ENCODE results near the gene MVB12A. TPM values are rescaled to one million over a fixed set of nuclear protein-coding genes. Genes with fewer than 3 reads are reported as not detected.

Gene MVB12A
- total RNA-seq, 1 donor from 2014 or later, result 21.9 TPM

DNA sequence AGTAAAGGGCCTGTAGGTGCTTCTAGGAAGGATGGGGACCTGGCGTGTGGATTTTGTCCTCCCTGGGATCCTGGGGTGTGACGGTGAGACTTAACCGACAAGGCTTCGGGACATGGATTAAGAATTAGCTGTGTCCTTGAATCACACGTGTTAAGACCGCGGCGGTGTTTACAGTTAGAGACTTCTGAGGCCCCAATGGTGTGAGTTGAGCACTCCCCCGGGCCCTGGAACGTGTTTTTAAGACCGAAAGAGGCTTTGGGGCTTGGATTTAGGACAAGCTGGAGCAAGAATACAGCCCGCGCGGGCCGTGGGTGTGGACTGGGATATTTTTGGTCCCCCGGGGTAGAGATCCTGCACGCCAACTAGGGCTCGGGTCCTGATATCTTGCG is 49.2 kb downstream of the MVB12A start:
- H3K27me3 ChIP-seq (ENCODE audit: control insufficient read depth in 3 of 3, insufficient read depth in 3 of 3, low read length in 3 of 3), result no peaks in the 10 kb centered on the region
- H3K27ac ChIP-seq (ENCODE audit: low read depth, low read length), result peak overlapping the region; percentile 90
- H3K4me1 ChIP-seq (ENCODE audit: control insufficient read depth in 3 of 3, insufficient read depth in 3 of 3, low read length in 3 of 3), result peaks cover 28 to 38% (median 32%) of the 10 kb centered on the region in 3 donors
- H3K4me3 ChIP-seq (ENCODE audit: low read length in 3 of 3), result peak overlapping the region; percentile 84 to 94 (median 89)
- peak overlapping the region; percentile 93 to 99 (median 97) for H3K9ac ChIP-seq (ENCODE audit: low read depth in 1 of 3, low read length in 3 of 3)
- no peaks in the 10 kb centered on the region for H3K9me3 ChIP-seq (ENCODE audit: control insufficient read depth in 3 of 3, low read length in 3 of 3)
- peaks cover 0 to 5% (median 3%) of the 10 kb centered on the region in 3 donors for H3K36me3 ChIP-seq (ENCODE audit: control insufficient read depth in 3 of 3, insufficient read depth in 3 of 3, low read length in 3 of 3)

DNA sequence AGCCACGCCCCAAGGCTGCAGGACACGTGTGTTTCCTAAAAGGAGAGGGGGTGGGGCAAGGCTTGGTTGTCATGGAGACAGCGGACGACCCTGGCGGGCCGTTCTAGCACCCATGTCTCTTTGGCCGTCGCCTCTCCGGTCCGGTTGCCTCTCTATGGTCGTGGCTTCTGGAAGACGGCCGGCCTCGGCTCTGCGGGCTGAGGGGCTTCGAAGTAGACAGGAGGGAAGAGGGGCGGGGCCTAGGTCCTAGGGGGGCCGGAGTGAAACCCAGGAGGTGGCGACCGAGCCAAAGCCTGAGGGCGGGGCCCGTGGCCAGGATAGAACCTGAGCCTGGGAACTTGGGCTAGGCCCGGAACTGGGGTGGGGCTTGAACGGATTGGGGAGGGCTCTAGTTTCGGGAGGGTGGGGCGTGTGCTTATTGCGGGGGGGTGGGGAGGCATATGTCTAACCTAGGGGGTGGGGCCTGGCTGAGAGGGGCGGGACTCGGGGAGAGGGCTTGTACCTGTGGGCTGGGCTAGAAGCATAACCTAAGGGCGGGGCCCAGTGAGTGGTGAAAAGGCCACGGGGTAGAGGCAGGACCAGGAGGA is 49.7 kb downstream of the MVB12A start:
- H3K4me1 ChIP-seq (ENCODE audit: control insufficient read depth in 3 of 3, insufficient read depth in 3 of 3, low read length in 3 of 3), result peaks cover 28 to 38% (median 32%) of the 10 kb centered on the region in 3 donors
- no peaks in the 10 kb centered on the region for H3K27me3 ChIP-seq (ENCODE audit: control insufficient read depth in 3 of 3, insufficient read depth in 3 of 3, low read length in 3 of 3)
- no peaks in the 10 kb centered on the region for H3K9me3 ChIP-seq (ENCODE audit: control insufficient read depth in 3 of 3, low read length in 3 of 3)
- peak overlapping the region; percentile 93 to 99 (median 97) for H3K9ac ChIP-seq (ENCODE audit: low read depth in 1 of 3, low read length in 3 of 3)
- H3K27ac ChIP-seq (ENCODE audit: low read depth, low read length), result peak overlapping the region; percentile 90
- H3K36me3 ChIP-seq (ENCODE audit: control insufficient read depth in 3 of 3, insufficient read depth in 3 of 3, low read length in 3 of 3), result peaks cover 0 to 8% (median 5%) of the 10 kb centered on the region in 3 donors
- peak overlapping the region; percentile 84 to 94 (median 90) for H3K4me3 ChIP-seq (ENCODE audit: low read length in 3 of 3)

DNA sequence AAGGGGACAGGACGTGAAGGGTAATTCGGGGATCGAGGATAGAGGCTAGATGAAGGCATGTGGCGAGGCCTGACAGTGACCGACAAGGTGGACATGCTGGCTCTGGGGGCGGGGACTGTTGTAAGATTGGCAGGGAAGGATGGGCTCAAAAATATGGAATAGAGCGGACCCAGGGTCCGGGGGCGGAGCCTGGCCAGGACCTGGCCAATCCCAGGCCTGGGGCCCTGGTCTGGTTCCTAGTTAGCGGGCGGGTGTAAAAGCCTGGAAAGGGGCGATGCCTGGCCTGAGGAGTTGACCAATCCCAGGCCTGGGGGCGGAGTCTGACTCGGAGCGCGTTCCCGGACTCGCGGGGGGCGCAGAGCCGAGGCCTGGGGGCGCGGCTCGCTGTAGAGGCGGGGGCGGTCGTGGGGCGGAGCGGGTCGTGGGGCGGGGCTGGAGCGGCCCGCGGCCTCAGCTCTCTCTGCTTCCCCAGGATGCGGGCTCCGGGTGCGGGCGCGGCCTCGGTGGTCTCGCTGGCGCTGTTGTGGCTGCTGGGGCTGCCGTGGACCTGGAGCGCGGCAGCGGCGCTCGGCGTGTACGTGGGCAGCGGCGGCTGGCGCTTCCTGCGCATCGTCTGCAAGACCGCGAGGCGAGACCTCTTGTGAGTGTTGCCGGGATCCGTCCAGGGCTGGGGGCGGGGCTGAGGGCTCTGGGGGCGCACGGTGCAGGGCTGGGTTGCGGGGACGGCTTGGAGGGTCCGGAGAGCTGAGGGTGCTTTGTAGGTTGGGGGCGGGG is 50.4 kb downstream of the MVB12A start, which contains the start of gene SLC27A1:
Gene SLC27A1 (plus strand): TSS at position 457 of the 774 bp plus-strand sequence. CDS start 17 bp downstream, at position 474.
- peaks cover 31 to 42% (median 33%) of the 10 kb centered on the region in 3 donors for H3K4me1 ChIP-seq (ENCODE audit: control insufficient read depth in 3 of 3, insufficient read depth in 3 of 3, low read length in 3 of 3)
- H3K27me3 ChIP-seq (ENCODE audit: control insufficient read depth in 3 of 3, insufficient read depth in 3 of 3, low read length in 3 of 3), result no peaks in the 10 kb centered on the region
- H3K9me3 ChIP-seq (ENCODE audit: control insufficient read depth in 3 of 3, low read length in 3 of 3), result no peaks in the 10 kb centered on the region
- peak within 1 kb of the TSS; percentile 90 for H3K27ac ChIP-seq (ENCODE audit: low read depth, low read length)
- peak within 1 kb of the TSS; percentile 93 to 99 (median 97) for H3K9ac ChIP-seq (ENCODE audit: low read depth in 1 of 3, low read length in 3 of 3)
- H3K4me3 ChIP-seq (ENCODE audit: low read length in 3 of 3), result peak within 1 kb of the TSS; percentile 84 to 94 (median 90)
- H3K36me3 ChIP-seq (ENCODE audit: control insufficient read depth in 3 of 3, insufficient read depth in 3 of 3, low read length in 3 of 3), result peaks cover 0 to 8% (median 5%) of the 10 kb centered on the region in 3 donors

DNA sequence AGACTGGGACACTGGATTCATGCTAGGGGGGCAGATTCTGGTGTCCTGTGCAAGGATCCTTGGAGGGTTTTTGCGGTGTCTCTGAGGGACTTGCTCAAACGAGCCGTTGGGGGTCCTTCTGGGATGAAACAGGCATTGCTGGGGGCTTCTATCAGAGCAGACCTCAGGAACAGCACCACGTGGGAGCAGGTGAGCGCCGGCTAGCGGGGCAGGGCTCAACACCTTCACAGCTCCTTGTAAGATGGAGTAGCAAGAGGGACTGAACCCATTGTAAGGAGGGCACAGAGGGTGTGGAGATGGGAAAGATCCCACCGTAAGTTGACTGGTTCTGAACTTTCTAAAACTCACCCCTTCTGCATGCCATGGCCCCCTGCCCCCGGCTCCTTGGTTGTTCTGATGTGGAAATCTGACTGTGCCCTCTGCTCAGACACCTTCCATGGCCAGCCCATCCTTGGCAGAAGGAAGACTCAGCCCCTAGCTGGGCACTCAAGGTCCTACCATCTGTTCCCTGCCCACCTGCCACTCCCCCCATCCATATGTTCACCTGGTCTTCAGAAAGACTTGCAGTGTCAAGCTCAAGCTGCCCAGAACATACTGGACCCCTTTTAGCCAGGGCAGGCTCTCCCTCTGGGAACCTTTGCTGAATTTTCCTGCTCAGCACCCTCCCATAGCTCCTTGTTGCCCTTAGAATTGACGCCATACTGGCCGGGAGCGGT is 51.7 kb downstream of the MVB12A start:
- peak overlapping the region; percentile 2 for H3K27ac ChIP-seq (ENCODE audit: low read depth, low read length)
- H3K9ac ChIP-seq (ENCODE audit: low read depth in 1 of 3, low read length in 3 of 3), result peak overlapping the region; percentile 40 to 69 (median 65)
- H3K9me3 ChIP-seq (ENCODE audit: control insufficient read depth in 3 of 3, low read length in 3 of 3), result no peaks in the 10 kb centered on the region
- H3K4me3 ChIP-seq (ENCODE audit: low read length in 3 of 3), result peak overlapping the region; percentile 56 to 84 (median 65)
- H3K36me3 ChIP-seq (ENCODE audit: control insufficient read depth in 3 of 3, insufficient read depth in 3 of 3, low read length in 3 of 3), result peaks cover 0 to 8% (median 5%) of the 10 kb centered on the region in 3 donors
- peaks cover 36 to 46% (median 38%) of the 10 kb centered on the region in 3 donors for H3K4me1 ChIP-seq (ENCODE audit: control insufficient read depth in 3 of 3, insufficient read depth in 3 of 3, low read length in 3 of 3)
- no peaks in the 10 kb centered on the region for H3K27me3 ChIP-seq (ENCODE audit: control insufficient read depth in 3 of 3, insufficient read depth in 3 of 3, low read length in 3 of 3)

DNA sequence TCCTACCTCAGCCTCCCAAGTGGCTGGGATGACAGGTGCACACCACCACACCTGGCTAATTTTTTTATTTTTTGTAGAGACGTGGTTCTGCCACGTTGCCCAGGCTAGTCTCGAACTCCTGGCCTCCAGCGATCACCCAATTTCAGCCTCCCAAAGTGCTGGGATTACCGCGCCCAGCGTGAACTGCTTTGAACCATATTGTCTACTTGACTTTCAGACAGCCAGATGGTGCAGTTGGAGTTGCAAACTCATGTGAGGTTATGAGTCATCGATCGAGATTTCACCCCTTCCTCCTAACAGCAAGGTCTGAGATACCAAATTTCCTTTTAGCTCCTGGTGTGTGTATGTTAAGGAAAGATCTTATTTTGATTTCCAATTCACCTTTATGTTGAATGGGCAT is 53.2 kb downstream of the MVB12A start:
- no peak overlapping the region for H3K4me3 ChIP-seq (ENCODE audit: low read length in 3 of 3)
- no peak overlapping the region for H3K9ac ChIP-seq (ENCODE audit: low read depth in 1 of 3, low read length in 3 of 3)
- H3K27me3 ChIP-seq (ENCODE audit: control insufficient read depth in 3 of 3, insufficient read depth in 3 of 3, low read length in 3 of 3), result no peaks in the 10 kb centered on the region
- peaks cover 0 to 8% (median 5%) of the 10 kb centered on the region in 3 donors for H3K36me3 ChIP-seq (ENCODE audit: control insufficient read depth in 3 of 3, insufficient read depth in 3 of 3, low read length in 3 of 3)
- H3K4me1 ChIP-seq (ENCODE audit: control insufficient read depth in 3 of 3, insufficient read depth in 3 of 3, low read length in 3 of 3), result peaks cover 30 to 37% (median 36%) of the 10 kb centered on the region in 3 donors
- no peaks in the 10 kb centered on the region for H3K9me3 ChIP-seq (ENCODE audit: control insufficient read depth in 3 of 3, low read length in 3 of 3)
- peak overlapping the region; percentile 40 for H3K27ac ChIP-seq (ENCODE audit: low read depth, low read length)

Other genes starting within 250 kb of the MVB12A start
- 19.3 TPM for gene USE1, start 204.7 kb upstream of the MVB12A start, total RNA-seq
- 4.7 TPM for gene OCEL1, start 193.8 kb upstream of the MVB12A start, total RNA-seq
- gene NR2F6, start 174.1 kb upstream of the MVB12A start, total RNA-seq, result 21.9 TPM
- 2.1 TPM for gene USHBP1, start 155.3 kb upstream of the MVB12A start, total RNA-seq
- 64.7 TPM for gene BABAM1, start 152.6 kb upstream of the MVB12A start, total RNA-seq
- 0.52 TPM for gene ANKLE1, start 138.1 kb upstream of the MVB12A start, total RNA-seq
- 6.8 TPM for gene ABHD8, start 116.6 kb upstream of the MVB12A start, total RNA-seq
- gene MRPL34, start 114.2 kb upstream of the MVB12A start, total RNA-seq, result 11.5 TPM
- gene DDA1, start 110.5 kb upstream of the MVB12A start, total RNA-seq, result 5.7 TPM
- gene ANO8, start 85.2 kb upstream of the MVB12A start, total RNA-seq, result 1.6 TPM
- 4.7 TPM for gene GTPBP3, start 82.5 kb upstream of the MVB12A start, total RNA-seq
- gene PLVAP, start 42.7 kb upstream of the MVB12A start, total RNA-seq, result 12.5 TPM
- not detected for gene CCDC194, start 25.9 kb upstream of the MVB12A start, total RNA-seq
- 11.5 TPM for gene BST2, start 14.4 kb upstream of the MVB12A start, total RNA-seq
- gene TMEM221, start 28.6 kb downstream of the MVB12A start, total RNA-seq, result 0.52 TPM
- gene NXNL1, start 40.9 kb downstream of the MVB12A start, total RNA-seq, result not detected
- 12.0 TPM for gene SLC27A1, start 50.5 kb downstream of the MVB12A start, total RNA-seq
- 39.1 TPM for gene PGLS, start 91.6 kb downstream of the MVB12A start, total RNA-seq
- 38.1 TPM for gene COLGALT1, start 135.6 kb downstream of the MVB12A start, total RNA-seq